Stimulated activated CD4-positive, alpha-beta T cell treated with anti-CD3 and anti-CD28 coated beads, TNF-alpha, amount 100 ng/mL, for 24 hours (primary cell): ENCODE measurements around the gene ANXA11.
A peak's percentile ranks its signal among the peaks of the same experiment; 100 is the strongest.
"Not testable (repeated sequence)": the region's sequence is repeated elsewhere in the genome, so short reads cannot be mapped to it uniquely, and the experiment has no call there.

ENCODE experiments used
- DNase-seq, 3 experiments: peaks; one replicate each; pipeline ENCODE4 v3.0.0-alpha.2; 2020; ENCODE audit warnings: low read depth in 3 of 3

The ANXA11 gene

DNA sequence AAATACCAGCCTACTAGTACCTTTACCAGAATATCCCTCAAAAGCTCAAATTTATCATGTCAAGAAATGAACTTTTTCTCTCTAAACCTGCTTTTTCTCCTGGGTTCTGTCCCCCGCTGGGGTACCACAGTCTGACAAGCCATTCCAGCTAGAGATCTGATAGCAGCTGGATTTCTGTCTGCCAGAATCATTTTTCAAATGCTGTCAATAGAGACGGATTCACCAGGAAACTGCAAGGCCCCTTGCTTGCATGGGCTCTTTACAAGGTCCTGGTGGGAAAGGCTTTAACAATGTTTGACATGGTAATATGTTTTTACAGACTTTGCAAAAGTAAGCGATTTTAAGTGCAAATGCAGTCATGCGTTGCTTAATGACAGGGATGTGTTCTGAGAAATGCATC is 4.9 kb upstream of the ANXA11 start:
- DNase-seq, result no peak

- no peak for DNase-seq
These were observed 2.5 kb upstream of the ANXA11 start for GRCh38 chr10:80207768-80208370.

- no peak for DNase-seq
These were observed 929 bp upstream of the ANXA11 start for GRCh38 chr10:80206277-80206655.

DNA sequence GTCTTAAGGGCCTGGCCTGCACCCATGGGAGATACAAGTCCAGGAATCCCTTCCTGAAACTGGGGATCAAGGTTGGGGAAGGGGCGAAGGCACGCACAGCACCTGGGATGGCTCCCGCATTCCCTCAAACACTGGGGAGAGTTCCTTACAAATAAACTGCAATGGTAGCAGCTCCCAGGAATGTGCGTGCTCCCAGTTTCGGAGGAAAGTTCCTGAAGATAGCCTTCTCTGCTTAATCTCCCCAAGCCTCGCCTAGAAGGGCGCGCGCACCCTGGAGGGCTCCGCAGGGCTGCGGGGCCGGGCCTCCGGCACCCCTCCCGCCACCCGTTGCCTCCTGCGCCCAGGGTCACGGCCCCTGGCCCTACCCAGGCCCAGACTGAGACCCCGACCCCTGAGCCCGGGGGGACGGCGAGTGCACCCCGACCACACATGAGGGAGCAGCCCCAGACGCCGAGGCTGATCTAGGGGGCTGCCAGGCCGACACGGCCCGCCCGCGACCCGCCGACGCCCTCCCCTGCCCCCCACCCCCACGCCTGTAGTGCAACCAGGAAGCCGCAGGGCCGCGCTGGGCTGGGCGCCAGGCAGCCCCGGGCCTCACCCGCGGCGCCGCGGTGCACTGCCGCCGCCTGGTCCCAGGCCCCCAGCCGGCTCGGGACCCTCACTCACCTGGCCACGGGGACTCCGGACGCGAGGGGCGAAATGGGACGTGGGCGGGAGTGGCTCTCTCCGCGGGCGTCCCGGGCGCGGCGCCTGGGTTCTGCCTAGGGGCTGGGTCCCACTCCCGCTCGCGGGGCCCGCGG is 460 bp downstream of the ANXA11 start:
- no peak for DNase-seq

- peak in 1 of 3 experiments; percentile 32 for DNase-seq
These were observed 1.3 kb downstream of the ANXA11 start for GRCh38 chr10:80203835-80204676.

- DNase-seq, result peak in 2 of 3 experiments; percentile 57 to 64
These were observed 2.2 kb downstream of the ANXA11 start for GRCh38 chr10:80202934-80203834.

DNA sequence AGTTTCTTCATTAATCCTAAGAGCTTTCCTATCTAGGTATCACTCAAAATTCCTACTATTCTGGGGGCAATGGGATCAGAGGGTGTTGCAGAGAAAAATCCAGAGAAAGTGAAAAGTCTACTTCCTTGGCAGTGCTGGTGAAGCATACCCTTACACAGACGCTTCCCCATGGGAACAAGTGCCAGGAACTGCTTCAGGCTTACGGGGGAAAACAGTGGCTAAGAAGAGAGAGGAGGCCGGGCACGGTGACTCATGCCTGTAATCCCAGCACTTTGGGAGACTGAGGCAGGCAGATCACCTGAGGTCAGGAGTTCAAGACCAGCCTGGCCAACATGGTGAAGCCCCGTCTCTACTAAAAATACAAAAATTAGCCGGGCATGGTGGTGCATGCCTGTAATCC is 2.8 kb downstream of the ANXA11 start:
- not testable (repeated sequence) for DNase-seq

DNA sequence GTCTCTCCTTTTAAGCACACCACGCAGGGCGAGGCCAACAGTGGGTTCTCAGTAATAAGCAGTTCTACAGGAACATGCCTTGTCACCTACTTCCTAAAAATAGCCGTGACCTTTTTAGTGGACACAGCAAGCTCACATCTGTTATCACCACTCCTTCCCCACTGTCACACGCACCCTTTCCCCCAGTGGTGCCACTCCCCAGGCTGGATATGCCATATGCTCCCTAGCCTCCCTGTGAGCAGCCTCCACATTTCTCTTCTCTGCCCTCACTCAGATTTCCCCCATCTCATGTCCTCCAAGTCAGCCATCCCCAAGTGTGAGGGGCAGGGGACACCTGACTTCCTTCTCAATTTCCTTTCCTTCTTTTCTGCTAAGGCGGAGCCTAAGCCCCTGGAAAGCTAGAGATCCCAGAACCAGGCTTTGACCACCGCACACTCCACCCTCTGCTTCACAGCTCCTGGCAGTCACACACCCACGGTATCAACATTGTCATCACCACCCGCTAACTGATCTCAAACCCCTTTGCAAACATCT is 3.7 kb downstream of the ANXA11 start:
- no peak for DNase-seq

GRCh38 chr10:80200687-80201086 is 4.7 kb downstream of the ANXA11 start:
- no peak for DNase-seq

DNA sequence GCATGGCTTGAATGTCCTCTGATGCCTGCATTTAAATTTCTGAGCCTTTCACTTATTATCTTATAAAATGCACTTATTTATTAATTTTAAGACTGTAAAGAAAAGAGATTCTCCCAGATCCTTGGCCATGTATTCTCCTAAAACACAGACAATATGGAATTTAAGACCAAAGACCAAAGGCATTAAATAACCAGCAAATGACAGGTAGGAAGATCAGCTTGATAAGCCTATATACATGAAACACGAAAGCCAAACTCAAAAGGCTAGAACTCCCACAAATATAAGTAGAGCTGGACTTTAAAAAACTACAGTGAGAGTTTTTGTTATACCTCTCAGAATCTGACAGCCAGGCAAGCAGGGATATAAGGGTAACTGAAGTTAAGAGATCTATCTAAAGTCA is 5.1 kb downstream of the ANXA11 start:
- DNase-seq, result no peak

GRCh38 chr10:80199828-80200227 is 5.5 kb downstream of the ANXA11 start:
- no peak for DNase-seq

DNA sequence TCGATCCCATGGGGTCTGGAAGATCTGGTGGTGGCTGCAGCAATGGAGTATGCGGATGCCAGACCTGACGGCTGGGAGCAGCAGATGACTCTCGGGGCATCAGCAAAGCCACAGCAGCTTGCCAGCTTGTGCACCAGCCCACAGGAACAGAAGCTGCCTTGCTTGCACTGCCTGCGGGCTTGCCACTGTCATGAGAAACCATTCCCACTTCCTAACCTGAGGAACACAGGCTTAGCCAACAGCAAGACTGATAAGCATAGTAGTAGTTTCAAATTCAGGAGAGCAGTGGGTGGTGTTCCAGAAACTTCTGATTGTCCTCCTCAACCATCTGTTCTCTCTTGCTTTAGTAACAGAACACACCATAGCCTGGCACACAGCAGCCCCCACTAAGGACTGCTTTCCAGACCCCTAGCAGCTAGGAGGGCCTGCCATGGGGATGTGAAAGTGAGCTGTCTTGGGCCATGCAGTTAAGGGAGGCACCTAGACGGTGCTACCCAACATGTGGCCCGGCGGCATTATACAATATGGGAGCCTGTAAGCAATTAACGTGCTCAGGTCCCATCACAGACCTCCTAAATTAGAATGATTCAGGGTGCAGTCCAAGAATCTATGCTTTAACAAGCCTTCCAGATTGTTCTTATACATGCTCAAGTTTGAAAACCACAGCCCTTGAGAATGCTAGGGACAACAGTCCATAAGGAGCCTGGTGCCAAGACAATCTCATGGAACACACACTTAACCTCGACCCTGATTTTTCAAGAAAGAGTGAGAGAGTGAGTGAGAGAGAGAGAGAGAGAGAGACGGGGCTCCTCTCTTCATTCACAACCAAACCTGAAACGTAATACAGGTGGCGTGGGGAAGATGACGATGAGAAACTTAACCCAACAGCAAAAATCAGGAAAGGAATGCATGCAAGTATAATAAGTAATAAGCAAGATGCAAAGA is 7.1 kb downstream of the ANXA11 start:
- no peak for DNase-seq

- DNase-seq, result no peak
These were observed 8.4 kb downstream of the ANXA11 start for GRCh38 chr10:80196950-80197315.

DNA sequence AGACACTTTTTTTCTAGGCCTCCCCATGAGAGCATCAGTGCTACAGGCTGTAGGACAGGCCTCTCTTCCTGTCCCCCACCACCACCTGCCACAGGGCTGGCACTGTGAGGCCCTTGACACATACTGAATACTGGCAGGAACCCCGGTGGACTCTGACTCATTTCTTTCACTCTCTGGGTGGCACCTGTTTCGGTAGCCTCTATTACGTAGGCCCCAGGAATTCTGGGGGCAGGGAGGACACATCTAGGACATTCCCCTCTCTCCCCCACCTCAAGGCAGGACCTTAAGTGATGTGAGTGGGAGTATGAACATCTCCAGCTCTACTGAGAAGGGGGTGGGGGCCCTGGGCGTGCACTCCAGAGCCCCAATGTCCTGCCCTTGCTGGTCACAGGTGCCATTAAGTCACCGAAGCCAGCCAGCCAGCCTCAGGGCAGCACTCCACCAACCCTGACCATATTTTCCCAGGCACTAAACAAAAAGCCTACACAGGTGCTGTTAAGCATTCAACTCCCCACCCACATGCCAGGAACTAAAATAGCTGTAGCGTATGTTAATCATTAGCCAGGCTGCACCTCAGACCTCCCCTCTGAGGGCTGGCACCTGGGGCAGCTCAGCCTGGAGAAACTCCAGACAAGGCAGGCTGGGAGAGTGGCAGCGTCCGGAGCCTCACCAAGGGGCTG is 8.9 kb downstream of the ANXA11 start:
- DNase-seq, result peak in 2 of 3 experiments; percentile 48 to 68

- DNase-seq, result no peak
These were observed 10.2 kb downstream of the ANXA11 start for GRCh38 chr10:80195046-80195574.

- no peak for DNase-seq
These were observed 10.8 kb downstream of the ANXA11 start for GRCh38 chr10:80194373-80195045.

GRCh38 chr10:80192553-80192952 is 12.8 kb downstream of the ANXA11 start:
- no peak for DNase-seq

GRCh38 chr10:80191589-80192270 is 13.6 kb downstream of the ANXA11 start:
- DNase-seq, result no peak
